Colon (tissue), 2 donors: ENCODE results near the gene PDE8A.

ENCODE experiments used
- FAIRE-seq: peaks from 2 replicates; lab custom pipeline; 2012; peaks lifted over from hg19 to GRCh38; lab: Jason Lieb, UNC
- donor health status: control.
- donor health status: control.

Gene PDE8A

GRCh38 chr15:85034276-85034675, 52.6 kb downstream of the PDE8A start:
- no peak for FAIRE-seq

GRCh38 chr15:85035980-85036379, 54.3 kb downstream of the PDE8A start:
- FAIRE-seq: no peak

DNA sequence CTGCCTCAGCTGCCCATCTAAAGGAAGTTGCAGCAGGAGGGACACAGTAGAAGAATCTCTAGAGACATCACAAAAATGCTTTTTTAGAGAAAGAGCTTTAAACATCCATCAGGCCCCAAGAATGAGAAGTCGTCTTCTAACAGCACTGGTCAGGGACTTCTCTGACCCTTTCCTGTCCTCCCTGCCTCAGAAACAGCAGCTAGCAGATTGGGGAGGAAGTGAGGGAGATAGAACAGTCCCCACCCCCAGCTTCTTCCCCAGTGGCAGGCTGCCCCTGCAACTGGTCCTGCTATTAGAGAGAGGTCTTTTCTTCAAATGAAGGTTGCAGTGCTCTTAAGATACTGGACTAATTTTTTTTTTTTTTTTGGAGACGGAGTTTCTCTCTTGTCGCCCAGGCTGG, 55.1 kb downstream of the PDE8A start:
- no peak for FAIRE-seq

- no peak for FAIRE-seq
These were observed 56.0 kb downstream of the PDE8A start for GRCh38 chr15:85037641-85038040.

GRCh38 chr15:85041230-85041629, 59.6 kb downstream of the PDE8A start:
- FAIRE-seq: no peak

- FAIRE-seq: no peak
These were observed 62.7 kb downstream of the PDE8A start for GRCh38 chr15:85044251-85044853.

DNA sequence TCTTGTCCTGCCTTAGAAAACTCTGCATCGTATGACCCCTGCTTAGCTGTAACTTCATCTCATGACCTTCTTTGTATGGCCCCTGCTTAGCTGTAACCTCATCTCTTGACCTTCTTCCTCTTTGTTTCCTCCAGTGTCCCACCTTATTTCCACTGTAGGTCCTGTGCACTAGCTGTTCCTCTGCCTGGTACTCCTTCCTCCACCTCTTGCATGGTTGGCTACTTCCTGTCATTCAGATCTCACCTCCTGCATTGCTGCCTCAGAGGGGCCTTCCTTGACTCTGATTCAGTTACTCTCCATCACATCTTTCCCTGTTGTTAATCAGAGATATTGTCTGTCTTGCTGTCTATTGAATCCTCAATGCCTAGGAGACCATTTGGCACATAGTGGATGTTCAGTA, 63.2 kb downstream of the PDE8A start:
- no peak for FAIRE-seq

DNA sequence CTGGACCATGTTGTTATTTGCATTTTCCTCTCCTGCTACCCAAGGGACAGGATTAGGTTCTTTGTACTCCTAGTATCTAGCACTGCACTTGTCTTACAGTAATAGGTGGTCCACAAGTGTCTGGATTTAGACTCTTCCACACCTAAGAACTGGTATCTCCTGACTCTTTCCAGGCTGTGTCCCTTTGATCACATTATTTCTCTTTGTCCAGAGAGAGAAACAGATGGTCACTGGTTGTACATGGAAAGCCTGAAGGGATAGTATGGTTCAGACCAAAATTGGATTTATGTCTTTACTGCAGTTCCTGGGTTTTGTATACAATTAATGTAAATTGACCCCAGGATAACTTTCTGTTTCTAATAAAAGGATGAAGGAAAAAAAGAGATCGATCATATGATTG, 64.0 kb downstream of the PDE8A start:
- no peak for FAIRE-seq

DNA sequence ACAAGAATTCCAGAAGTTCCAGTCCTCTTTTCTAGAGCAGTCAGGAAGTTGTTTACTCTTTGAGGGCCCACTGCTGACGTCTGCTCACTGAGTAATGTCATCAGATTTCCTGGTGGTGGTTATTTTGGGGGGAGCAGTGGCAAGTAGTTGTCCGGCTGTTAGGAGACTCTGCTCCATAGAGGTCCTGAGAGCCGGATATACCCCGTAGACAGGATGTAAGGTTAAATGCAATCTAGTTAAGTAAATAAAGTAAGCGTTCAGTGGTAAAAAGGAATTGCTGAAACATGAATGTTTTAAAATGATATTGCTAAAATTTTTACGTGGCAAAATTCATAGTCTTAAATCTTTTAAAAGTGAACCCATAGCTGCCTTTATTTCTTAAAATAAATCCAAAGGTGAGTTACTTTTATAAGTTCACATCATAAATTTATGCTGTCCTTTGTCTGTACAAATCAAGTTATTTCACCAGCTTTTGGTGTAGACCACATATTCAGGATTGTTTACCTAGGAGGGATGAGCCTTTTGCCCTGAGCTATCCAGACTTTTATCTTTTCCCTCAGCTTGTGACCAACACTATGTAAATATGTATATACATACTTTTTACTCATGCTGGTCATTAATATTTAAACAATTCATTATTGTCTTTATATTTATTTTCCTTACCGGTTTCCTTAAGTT, 65.8 kb downstream of the PDE8A start:
- FAIRE-seq: no peak

DNA sequence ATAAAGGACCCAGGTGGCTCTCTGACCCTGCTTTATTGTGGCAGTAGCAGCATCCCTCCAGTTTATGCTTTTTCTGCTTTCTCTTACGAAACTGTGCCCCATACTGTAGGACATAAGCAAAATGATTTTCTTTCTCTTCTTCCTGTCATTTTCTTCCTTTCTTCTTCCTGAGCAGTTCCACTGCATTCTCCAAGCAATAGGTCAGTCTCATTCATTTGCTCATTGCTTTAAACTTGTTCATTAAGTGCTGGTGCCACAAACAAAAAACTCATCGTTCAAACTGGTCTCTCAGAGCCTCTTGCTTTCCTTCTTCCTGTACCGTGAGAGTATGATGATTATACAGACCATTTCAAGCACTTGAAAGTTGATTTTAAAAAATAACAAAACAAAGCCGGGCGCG, 66.8 kb downstream of the PDE8A start:
- no peak for FAIRE-seq

DNA sequence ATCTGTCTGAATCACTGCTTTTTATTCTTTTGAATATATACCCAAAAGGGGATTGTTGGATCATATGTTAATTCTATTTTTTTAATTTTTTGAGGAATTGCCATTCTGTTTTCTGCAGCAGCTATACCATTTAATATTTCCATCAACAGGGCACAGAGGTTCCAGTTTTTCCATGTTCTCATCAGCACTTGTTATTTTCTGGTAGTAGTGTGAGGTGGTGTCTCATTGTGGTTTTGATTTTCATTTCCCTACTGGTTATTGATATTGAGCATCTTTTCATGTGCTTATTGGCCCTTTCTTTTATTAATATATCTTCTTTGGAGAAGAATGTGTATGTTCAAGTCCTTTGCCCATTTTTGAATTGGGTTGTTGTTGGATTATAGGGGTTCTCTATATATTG, 68.1 kb downstream of the PDE8A start:
- no peak for FAIRE-seq

- FAIRE-seq: no peak
These were observed 78.1 kb downstream of the PDE8A start for GRCh38 chr15:85059734-85060133.

- no peak for FAIRE-seq
These were observed 80.9 kb downstream of the PDE8A start for GRCh38 chr15:85062560-85062959.

DNA sequence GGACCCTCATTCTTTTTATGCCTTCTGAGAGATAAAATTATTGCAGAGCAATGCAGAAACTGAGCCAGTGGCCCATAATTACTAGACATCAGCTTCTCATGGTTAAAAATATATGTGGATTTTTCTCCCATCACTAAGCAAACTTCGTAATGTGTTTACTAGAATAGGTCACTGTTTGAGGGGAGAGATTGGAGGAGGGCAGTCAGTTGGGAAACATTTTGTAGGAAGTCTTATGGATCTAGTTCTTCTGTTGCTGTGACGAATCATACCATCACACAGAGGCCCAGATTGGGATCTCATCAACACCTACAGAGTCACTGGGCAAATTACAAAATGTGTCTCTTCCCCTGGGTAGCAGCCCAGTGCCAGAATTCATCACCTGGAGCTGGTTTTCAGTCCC, 81.4 kb downstream of the PDE8A start:
- FAIRE-seq: no peak

DNA sequence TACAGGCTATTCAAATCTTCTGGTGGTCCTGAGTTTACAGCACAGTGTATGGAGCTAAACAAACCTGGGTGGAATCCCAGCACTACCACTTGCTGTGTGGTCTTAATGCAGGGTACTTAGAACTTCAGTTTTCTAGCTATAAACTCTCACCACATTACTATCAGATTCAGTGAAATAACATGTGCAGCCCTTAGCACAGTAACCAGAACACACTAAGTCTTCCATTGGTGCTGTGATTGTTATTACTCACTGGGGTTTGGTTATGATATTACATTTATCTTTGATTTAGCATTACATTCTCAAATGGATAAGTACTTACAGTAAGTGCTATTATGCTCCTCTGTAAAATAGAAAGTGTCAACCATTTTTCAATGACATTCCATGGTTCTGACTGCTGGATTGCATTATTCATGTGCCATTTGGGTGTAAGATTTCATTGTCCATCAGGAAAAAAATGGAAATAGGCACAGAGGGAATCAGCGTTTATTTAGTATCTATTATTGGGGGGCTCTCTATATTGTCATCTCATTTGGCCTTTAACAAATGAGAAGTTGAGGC, 81.9 kb downstream of the PDE8A start:
- FAIRE-seq: no peak

- no peak for FAIRE-seq
These were observed 83.1 kb downstream of the PDE8A start for GRCh38 chr15:85064710-85065109.

DNA sequence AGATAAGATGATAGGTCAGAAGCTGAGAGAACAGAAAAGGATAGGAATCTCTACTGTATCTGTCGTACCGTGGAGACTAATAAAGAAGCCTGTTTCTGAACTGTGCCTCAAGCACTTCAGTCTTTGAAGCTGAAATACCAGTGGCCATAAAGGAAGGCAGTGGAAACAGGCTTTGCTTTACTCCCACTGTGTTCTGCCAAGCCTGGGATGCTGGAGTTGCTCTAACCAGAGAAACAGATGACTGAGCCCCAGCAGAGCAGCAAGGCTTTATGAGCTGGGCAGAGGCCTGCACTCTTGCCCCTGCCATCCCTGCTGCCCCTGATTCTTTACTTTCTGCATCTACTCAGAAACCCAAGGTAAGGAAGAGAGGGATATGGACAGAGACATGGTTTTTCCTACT, 89.4 kb downstream of the PDE8A start:
- FAIRE-seq: no peak

DNA sequence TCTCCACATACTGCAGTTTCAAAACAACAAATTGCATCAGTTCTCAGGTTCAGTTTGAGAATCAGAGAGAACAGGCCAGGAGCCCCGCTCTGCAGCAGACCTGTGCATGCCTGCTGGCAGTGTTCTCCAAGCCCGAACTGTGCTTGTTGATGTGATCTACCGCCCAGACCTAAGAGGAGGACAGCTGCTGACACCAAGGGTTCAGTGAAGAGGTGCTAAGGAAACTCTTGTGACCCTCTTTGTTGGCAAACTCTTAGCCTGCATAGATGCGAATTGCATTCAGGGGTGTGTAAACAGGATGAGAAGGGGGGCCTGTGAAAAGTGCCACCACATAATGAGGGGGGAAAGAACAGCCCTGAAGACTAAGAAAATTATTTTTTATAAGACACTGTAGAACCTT, 89.8 kb downstream of the PDE8A start:
- FAIRE-seq: no peak

- no peak for FAIRE-seq
These were observed 91.3 kb downstream of the PDE8A start for GRCh38 chr15:85072917-85073316.

DNA sequence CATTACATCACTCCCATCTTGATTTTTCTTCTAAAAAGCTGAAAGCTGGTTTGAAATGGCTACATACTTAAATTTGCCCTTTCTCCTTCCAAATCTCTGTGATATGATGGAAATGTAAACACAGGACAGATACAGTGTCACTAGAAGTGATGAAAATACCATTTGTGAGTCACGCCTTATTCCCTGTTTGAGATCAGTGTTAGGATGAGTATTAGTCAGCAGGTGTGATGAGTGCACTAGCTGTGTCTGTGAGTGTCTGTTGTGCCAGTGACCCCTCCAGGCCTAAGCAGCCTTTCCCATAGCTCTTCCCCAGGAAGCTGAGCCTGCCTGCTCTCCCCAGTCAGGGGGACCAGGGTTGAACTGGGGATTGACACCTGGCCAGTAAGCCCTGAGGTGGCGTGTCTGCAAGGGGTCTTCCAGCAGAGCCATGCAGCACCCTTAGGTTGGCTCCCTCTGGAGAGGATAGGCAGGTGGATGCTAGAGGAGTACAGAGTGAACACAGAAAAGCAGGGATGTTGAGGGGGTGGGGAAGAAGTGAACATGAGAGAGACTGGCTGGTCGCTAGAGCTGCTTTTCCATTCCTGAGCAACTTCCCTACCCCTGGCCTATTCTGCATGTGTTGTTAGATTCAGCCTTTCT, 92.0 kb downstream of the PDE8A start:
- FAIRE-seq: no peak

- FAIRE-seq: no peak
These were observed 105.2 kb downstream of the PDE8A start for GRCh38 chr15:85086855-85087254.

DNA sequence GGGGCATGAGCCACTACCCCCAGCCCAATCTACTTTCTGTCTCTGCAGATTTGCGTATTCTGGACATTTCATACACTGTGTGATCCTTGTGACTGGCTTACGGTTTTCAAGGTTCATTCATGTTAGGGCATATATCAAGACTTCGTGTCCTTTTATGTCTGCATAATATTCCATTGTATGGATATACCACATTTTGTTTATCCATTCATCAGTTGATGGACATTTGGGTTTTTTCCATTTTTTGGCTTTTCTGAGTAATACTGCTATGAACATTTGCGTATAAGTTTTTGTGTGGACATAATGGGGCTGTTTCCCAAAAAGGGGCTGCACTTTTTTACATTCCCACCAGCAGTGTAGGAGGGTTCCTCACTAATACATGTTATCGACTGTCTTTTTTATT, 106.6 kb downstream of the PDE8A start:
- FAIRE-seq: no peak

- FAIRE-seq: no peak
These were observed 108.4 kb downstream of the PDE8A start for GRCh38 chr15:85089929-85090597.
